ENCODE results near the gene MINDY1.

The MINDY1 gene

GRCh38 chr1:150974580-150975478 is 31.9 kb downstream of the MINDY1 start, which contains the start of gene CERS2:
Gene CERS2 (minus strand): TSS chr1:150974835. CDS start chr1:150969090, 5,745 bp downstream.
- H3K36me3 ChIP-seq = peaks cover 31% of the 10 kb centered on the region
- no peak for TF ChIP-seq CTCF (IDR thresholded peaks at IDR 0.05; ENCODE audit: low read depth, low read length)
- peaks cover 4% of the 10 kb centered on the region for H3K9me3 ChIP-seq (ENCODE audit: severe bottlenecking)
- peak within 1 kb of the TSS; percentile 94 for H3K27ac ChIP-seq
- H3K4me3 ChIP-seq (ENCODE audit: low read depth, low read length) = peak within 1 kb of the TSS; percentile 57
- H3K27me3 ChIP-seq (ENCODE audit: insufficient read depth, low read depth, severe bottlenecking) = no peaks in the 10 kb centered on the region
- DNase-seq = peak; percentile 97

GRCh38 chr1:150973836-150974579 is 32.7 kb downstream of the MINDY1 start:
- no peaks in the 10 kb centered on the region for H3K27me3 ChIP-seq (ENCODE audit: insufficient read depth, low read depth, severe bottlenecking)
- TF ChIP-seq CTCF (IDR thresholded peaks at IDR 0.05; ENCODE audit: low read depth, low read length) = no peak
- H3K36me3 ChIP-seq = peaks cover 39% of the 10 kb centered on the region
- H3K27ac ChIP-seq = peak overlapping the region; percentile 94
- H3K4me3 ChIP-seq (ENCODE audit: low read depth, low read length) = peak overlapping the region; percentile 57
- peak; percentile 67 for DNase-seq
- H3K9me3 ChIP-seq (ENCODE audit: severe bottlenecking) = peaks cover 4% of the 10 kb centered on the region

GRCh38 chr1:150973258-150973835 is 33.4 kb downstream of the MINDY1 start:
- DNase-seq = peak; percentile 63
- peak overlapping the region; percentile 57 for H3K4me3 ChIP-seq (ENCODE audit: low read depth, low read length)
- no peaks in the 10 kb centered on the region for H3K27me3 ChIP-seq (ENCODE audit: insufficient read depth, low read depth, severe bottlenecking)
- H3K9me3 ChIP-seq (ENCODE audit: severe bottlenecking) = peaks cover 4% of the 10 kb centered on the region
- peak overlapping the region; percentile 94 for H3K27ac ChIP-seq
- TF ChIP-seq CTCF (IDR thresholded peaks at IDR 0.05; ENCODE audit: low read depth, low read length) = no peak
- peaks cover 46% of the 10 kb centered on the region for H3K36me3 ChIP-seq

GRCh38 chr1:150972417-150972940 is 34.2 kb downstream of the MINDY1 start:
- H3K36me3 ChIP-seq = peaks cover 54% of the 10 kb centered on the region
- peak; percentile 54 for DNase-seq
- H3K4me3 ChIP-seq (ENCODE audit: low read depth, low read length) = no peak overlapping the region
- no peaks in the 10 kb centered on the region for H3K27me3 ChIP-seq (ENCODE audit: insufficient read depth, low read depth, severe bottlenecking)
- H3K9me3 ChIP-seq (ENCODE audit: severe bottlenecking) = peaks cover 4% of the 10 kb centered on the region
- H3K27ac ChIP-seq = peak overlapping the region; percentile 94
- no peak for TF ChIP-seq CTCF (IDR thresholded peaks at IDR 0.05; ENCODE audit: low read depth, low read length)

GRCh38 chr1:150971583-150972416 is 34.9 kb downstream of the MINDY1 start:
- H3K9me3 ChIP-seq (ENCODE audit: severe bottlenecking) = peaks cover 4% of the 10 kb centered on the region
- H3K27me3 ChIP-seq (ENCODE audit: insufficient read depth, low read depth, severe bottlenecking) = no peaks in the 10 kb centered on the region
- no peak overlapping the region for H3K4me3 ChIP-seq (ENCODE audit: low read depth, low read length)
- peak overlapping the region; percentile 94 for H3K27ac ChIP-seq
- no peak for DNase-seq
- H3K36me3 ChIP-seq = peaks cover 61% of the 10 kb centered on the region
- 0 out of 2 replicates have a peak, but pooled peaks have one; percentile 17 for TF ChIP-seq CTCF (IDR thresholded peaks at IDR 0.05; ENCODE audit: low read depth, low read length)
